Adrenal gland (tissue), 12 donors: ENCODE data around the gene DYSF. TPM values are rescaled to one million over a fixed set of nuclear protein-coding genes. Genes with fewer than 3 reads are reported as not detected.
"Not testable (repeated sequence)": the region's sequence is repeated elsewhere in the genome, so short reads cannot be mapped to it uniquely, and the experiment has no call there.

Experiments used
- DNase-seq, 7 donors: peaks; one replicate each; pipeline ENCODE4 v3.0.0-alpha.2; 2019 to 2020
- H3K27ac ChIP-seq, 5 donors: fragments of 200-600 bp; sonication (generic) in 4 of 5; 1 replicate in 3 of 5; 2 replicates in 2 of 5; pipeline versions ENCODE4 v1.5.1 to v1.8.0; 2016 to 2020; ENCODE audit warnings: mild to moderate bottlenecking in 1 of 5
- H3K27me3 ChIP-seq: fragments of 200-600 bp; 2 replicates; pipeline ENCODE4 v1.8.0; 2021
- H3K36me3 ChIP-seq, 2 donors: fragments of 200-600 bp; replicated peaks in 1 of 2; 1 replicate in 1 of 2; 2 replicates in 1 of 2; pipeline versions ENCODE4 v1.5.1 to v1.8.0; 2018 to 2022
- H3K4me1 ChIP-seq, 2 donors: fragments of 200-600 bp; replicated peaks in 1 of 2; 1 replicate in 1 of 2; 2 replicates in 1 of 2; pipeline versions ENCODE4 v1.5.1 to v1.8.0; 2018 to 2021
- H3K4me3 ChIP-seq, 4 donors: fragments of 200-600 bp; sonication (generic) in 3 of 4; one replicate each; pipeline ENCODE4 v1.5.1; 2016 to 2018
- H3K9me3 ChIP-seq, 3 donors: fragments of 200-600 bp; sonication (generic) in 1 of 3; replicated peaks in 1 of 3; 1 replicate in 2 of 3; 2 replicates in 1 of 3; pipeline versions ENCODE4 v1.5.1 to v1.8.0; 2016 to 2021
- CTCF ChIP-seq, 6 experiments: fragments of 450-650 bp in 4 of 6; fragments of 200-600 bp in 2 of 6; sonication (generic) in 1 of 6; IDR thresholded peaks; 1 replicate in 5 of 6; 2 replicates in 1 of 6; pipeline versions ENCODE4 v1.5.1 to v1.8.0; 2016 to 2021; ENCODE audit warnings: antibody characterized with exemption in 6 of 6, mild to moderate bottlenecking in 2 of 6, moderate library complexity in 1 of 6
- POLR2A ChIP-seq, 2 donors: fragments of 450-650 bp; IDR thresholded peaks; one replicate each; pipeline ENCODE4 v1.6.1; 2017; ENCODE audit warnings: antibody characterized with exemption in 2 of 2, mild to moderate bottlenecking in 2 of 2, moderate library complexity in 1 of 2
- WGBS, 4 donors: extraction: QIAGEN DNeasy Blood & Tissue Kit in 2 of 4; methylation state at CpG; one replicate each; pipeline versions ENCODE4 v1.1.5 to v1.1.7; 2013 to 2017; 5-methylcytosine and 5-hydroxymethylcytosine counted together
- intact Hi-C, 2 donors: fragments of 100-400 bp; cut with DNase I; formaldehyde crosslinking; loops; one replicate each; pipeline versions ENCODE4 v1.14.1 to v1.15.0; 2022 to 2023
- polyA plus RNA-seq, 3 donors: library from polyadenylated mRNA; stranded (reverse); fragments of 200-250 nt in 2 of 3; fragments of 350-450 nt in 1 of 3; fragmentation: Illumina TruSeq in 1 of 3; extraction: RNeasy Lipid Tissue Mini Kit (QIAGEN cat#74804) in 1 of 3; gene quantifications; one replicate each; pipeline ENCODE4 v1.2.3, GENCODE V29; 2013 to 2014
- total RNA-seq, 9 donors: library from RNA; depleted of rRNA in 4 of 9; stranded (reverse); fragments of >200 nt in 4 of 9; fragments of 120-200 nt in 1 of 9; fragmentation: NEBNext Ultra II Directional in 1 of 9; extraction: Animal tissue kit (Norgen Biotek cat#: 25700) in 1 of 9; gene quantifications; one replicate each; pipeline versions ENCODE4 v1.1.0 to v1.2.4, GENCODE V29; 2013 to 2023
- donor health status: healthy with polysubstance abuse.
- donor health status: Bipolar disorder and iron deficiency.
- donor health status: DM: yes; HTN: yes; CAD: no.
- donor health status: DM: no; HTN: no; CAD: no.
- donor health status: DM: no; HTN: no; CAD: no.
- donor health status: DM: yes; HTN: yes; CAD: no.

The DYSF gene
- total and polyA plus RNA-seq, 12 donors, result 3.2 to 22.4 (median 15.3) TPM

DNA sequence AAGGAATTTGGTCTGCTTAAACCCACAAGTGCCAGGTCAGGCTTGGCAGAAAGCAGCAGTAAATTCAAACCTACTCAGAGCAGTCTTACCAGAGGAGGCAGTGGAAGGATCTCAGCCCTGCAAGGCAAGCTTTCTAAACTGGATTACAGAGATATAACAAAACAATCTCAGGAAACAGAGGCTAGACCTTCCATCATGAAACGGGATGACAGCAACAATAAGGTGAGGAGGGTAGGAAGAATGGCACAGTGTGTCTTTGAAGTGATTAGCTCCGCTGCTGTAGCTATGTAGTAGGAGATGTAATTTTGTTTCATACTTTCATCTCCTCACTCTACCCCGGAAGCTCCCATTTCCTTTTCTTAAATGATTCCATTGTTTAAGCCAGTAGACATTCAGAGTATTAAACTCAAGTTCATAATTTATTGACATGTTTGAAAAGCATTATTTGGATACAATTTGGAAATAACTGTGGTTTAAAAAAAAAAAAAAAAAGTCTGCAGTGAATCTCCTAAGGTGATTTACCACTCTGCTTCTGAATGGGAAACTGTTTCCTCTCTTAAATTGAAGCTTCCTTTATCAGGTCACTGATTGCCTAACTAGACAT, 29.4 kb upstream of the DYSF start:
- H3K27me3 ChIP-seq, result no peaks in the 10 kb centered on the region
- H3K9me3 ChIP-seq, result no peaks in the 10 kb centered on the region
- 76 to 94% (median 81%) methylated on average over 3 of the region's 3 CpGs for WGBS, 4 donors
- no peak for TF ChIP-seq CTCF (IDR thresholded peaks at IDR 0.05)
- TF ChIP-seq POLR2A (IDR thresholded peaks at IDR 0.05), result no peak
- peaks cover 0 to 41% of the 10 kb centered on the region in 2 donors for H3K36me3 ChIP-seq
- intact Hi-C loops, result no loop called here
- no peak overlapping the region for H3K4me3 ChIP-seq
- H3K4me1 ChIP-seq, result peaks cover 6 to 20% of the 10 kb centered on the region in 2 donors
- no peak overlapping the region for H3K27ac ChIP-seq
- no peak for DNase-seq

- Histone ChIP-seq H3K4me1 (peaks cover 6 to 8% of the 10 kb centered on the region in 2 donors), H3K4me3 (no peak overlapping the region), H3K27me3 (no peaks in the 10 kb centered on the region), H3K27ac (no peak overlapping the region), H3K9me3 (no peaks in the 10 kb centered on the region), H3K36me3 (peaks cover 0 to 54% of the 10 kb centered on the region in 2 donors)
- DNase-seq, result no peak
- intact Hi-C loops, result no loop called here
- TF ChIP-seq CTCF (IDR thresholded peaks at IDR 0.05) (no peak), POLR2A (IDR thresholded peaks at IDR 0.05) (no peak)
- WGBS, 4 donors, result 87 to 94% (median 92%) methylated on average over 2 of the region's 2 CpGs
Observed at GRCh38 chr2:71426721-71427120, 26.6 kb upstream of the DYSF start.

- no peak overlapping the region for H3K4me3 ChIP-seq
Observed at GRCh38 chr2:71428472-71429383, 24.6 kb upstream of the DYSF start.

DNA sequence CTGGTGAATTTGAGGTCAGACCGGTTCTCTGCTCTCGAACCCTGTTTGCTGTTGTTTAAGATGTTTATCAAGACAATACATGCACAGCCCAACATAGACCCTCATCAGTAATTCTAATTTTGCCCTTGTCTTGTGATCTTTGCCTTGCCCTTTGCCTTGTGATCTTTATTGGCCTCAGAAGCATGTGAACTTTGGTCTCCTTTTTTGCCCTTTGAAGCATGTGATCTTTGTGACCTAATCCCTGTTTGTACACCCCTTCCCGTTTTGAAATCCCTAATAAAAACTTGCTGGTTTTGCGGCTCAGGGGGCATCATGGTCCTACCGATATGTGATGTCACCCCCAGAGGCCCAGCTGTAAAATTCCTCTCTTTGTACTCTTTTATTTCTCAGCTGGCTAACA, 8.2 kb upstream of the DYSF start:
- H3K36me3 ChIP-seq, DNase-seq, intact Hi-C loops, H3K27me3 ChIP-seq, H3K4me3 ChIP-seq, H3K27ac ChIP-seq, H3K9me3 ChIP-seq, H3K4me1 ChIP-seq: not testable (repeated sequence)
- WGBS, 4 donors, result 74 to 76% (median 75%) methylated on average over 5 of the region's 5 CpGs

More at GRCh38 chr2:71428472-71429383, 24.6 kb upstream of the DYSF start:
- WGBS, 4 donors, result 94 to 98% (median 96%) methylated on average over 3 of the region's 3 CpGs
- Histone ChIP-seq H3K9me3 (no peaks in the 10 kb centered on the region), H3K36me3 (peaks cover 0 to 66% of the 10 kb centered on the region in 2 donors), H3K27ac (no peak overlapping the region), H3K4me1 (peaks cover 6 to 8% of the 10 kb centered on the region in 2 donors), H3K27me3 (no peaks in the 10 kb centered on the region)
- TF ChIP-seq CTCF (IDR thresholded peaks at IDR 0.05), result no peak
- TF ChIP-seq POLR2A (IDR thresholded peaks at IDR 0.05), result no peak
- no peak for DNase-seq
- intact Hi-C loops, result no loop called here
